Large intestine (tissue), 3 donors: ENCODE measurements around the gene GET3. TPM values are rescaled to one million over a fixed set of nuclear protein-coding genes. Genes with fewer than 3 reads are reported as not detected.

Experiments used
- DNase-seq, 2 donors: peaks; one replicate each; pipeline versions ENCODE4 v3.0.0 to v3.0.0-alpha.2; 2013
- H3K27ac ChIP-seq: one replicate; pipeline ENCODE4 v1.5.1; 2013; ENCODE audit warnings: low read length
- H3K27me3 ChIP-seq: 2 replicates; pipeline ENCODE4 v1.6.1; 2013; ENCODE audit warnings: low read length; ENCODE audit not compliant: control insufficient read depth, insufficient read depth
- H3K36me3 ChIP-seq: 2 replicates; pipeline ENCODE4 v1.6.1; 2013; ENCODE audit warnings: low read length; ENCODE audit not compliant: control insufficient read depth, insufficient read depth
- H3K4me1 ChIP-seq: one replicate; pipeline ENCODE4 v1.6.1; 2013; ENCODE audit warnings: low read length; ENCODE audit not compliant: control insufficient read depth, insufficient read depth
- H3K4me3 ChIP-seq: one replicate; pipeline ENCODE4 v1.5.1; 2013; ENCODE audit warnings: low read length
- H3K9me3 ChIP-seq: one replicate; pipeline ENCODE4 v1.6.1; 2013; ENCODE audit warnings: mild to moderate bottlenecking, low read depth, low read length, moderate library complexity; ENCODE audit not compliant: control insufficient read depth
- WGBS: methylation state at CpG from one replicate; pipeline ENCODE4 v1.1.5; 2013; ENCODE audit warnings: low lambda C conversion rate; ENCODE audit not compliant: insufficient coverage; 5-methylcytosine and 5-hydroxymethylcytosine counted together
- polyA plus RNA-seq: library from polyadenylated mRNA; unstranded; fragments of 120-200 nt; gene quantifications from one replicate; pipeline ENCODE4 v1.2.1, GENCODE V29; 2013

The GET3 gene
- polyA plus RNA-seq, 1 donor = 64.0 TPM

GRCh38 chr19:12748489-12748888 is 11.2 kb downstream of the GET3 start:
- no CpG with 5 or more reads among the region's 6 CpGs for WGBS
- no peak for DNase-seq
- H3K9me3 ChIP-seq = peaks cover 18% of the 10 kb centered on the region
- no peak overlapping the region for H3K4me3 ChIP-seq
- no peaks in the 10 kb centered on the region for H3K4me1 ChIP-seq
- H3K27ac ChIP-seq = no peak overlapping the region
- H3K36me3 ChIP-seq = peaks cover 42% of the 10 kb centered on the region
- H3K27me3 ChIP-seq = peaks cover 22% of the 10 kb centered on the region

GRCh38 chr19:12749938-12750521 is 12.7 kb downstream of the GET3 start:
- Histone ChIP-seq H3K4me3 (no peak overlapping the region), H3K9me3 (peaks cover 18% of the 10 kb centered on the region), H3K27ac (no peak overlapping the region), H3K4me1 (no peaks in the 10 kb centered on the region), H3K27me3 (peaks cover 33% of the 10 kb centered on the region), H3K36me3 (peaks cover 34% of the 10 kb centered on the region)
- no CpG with 5 or more reads among the region's 24 CpGs for WGBS
- no peak for DNase-seq

GRCh38 chr19:12750851-12751250 is 13.6 kb downstream of the GET3 start:
- Histone ChIP-seq H3K9me3 (peaks cover 18% of the 10 kb centered on the region), H3K4me1 (no peaks in the 10 kb centered on the region), H3K36me3 (peaks cover 26% of the 10 kb centered on the region), H3K27ac (no peak overlapping the region), H3K4me3 (no peak overlapping the region), H3K27me3 (peaks cover 33% of the 10 kb centered on the region)
- WGBS = 80% methylated on average over 4 of the region's 9 CpGs
- DNase-seq = no peak

GRCh38 chr19:12751635-12752034 is 14.3 kb downstream of the GET3 start, which contains the start of gene BEST2:
TSS of gene BEST2 (plus strand) at chr19:12751791. CDS start at chr19:12752593, 802 bp downstream.
- 40% methylated on average over 2 of the region's 14 CpGs for WGBS
- H3K36me3 ChIP-seq = peaks cover 18% of the 10 kb centered on the region
- no peak for DNase-seq
- H3K4me3 ChIP-seq = no peak within 1 kb of the TSS
- H3K27ac ChIP-seq = no peak within 1 kb of the TSS
- no peaks in the 10 kb centered on the region for H3K4me1 ChIP-seq
- H3K27me3 ChIP-seq = peaks cover 33% of the 10 kb centered on the region
- peaks cover 18% of the 10 kb centered on the region for H3K9me3 ChIP-seq

- no peak overlapping the region for H3K4me3 ChIP-seq
- H3K36me3 ChIP-seq = peaks cover 13% of the 10 kb centered on the region
- no peaks in the 10 kb centered on the region for H3K4me1 ChIP-seq
- no peak for DNase-seq
- peaks cover 13% of the 10 kb centered on the region for H3K9me3 ChIP-seq
- peaks cover 33% of the 10 kb centered on the region for H3K27me3 ChIP-seq
- H3K27ac ChIP-seq = no peak overlapping the region
- no CpG with 5 or more reads among the region's 23 CpGs for WGBS
Measured at GRCh38 chr19:12752056-12752781, 14.9 kb downstream of the GET3 start.

GRCh38 chr19:12754465-12755196 is 17.3 kb downstream of the GET3 start:
- no peak for DNase-seq
- Histone ChIP-seq H3K4me3 (no peak overlapping the region), H3K27me3 (peaks cover 33% of the 10 kb centered on the region), H3K27ac (no peak overlapping the region), H3K9me3 (no peaks in the 10 kb centered on the region), H3K4me1 (peaks cover 5% of the 10 kb centered on the region), H3K36me3 (no peaks in the 10 kb centered on the region)
- no CpG with 5 or more reads among the region's 50 CpGs for WGBS

- H3K27ac ChIP-seq = no peak overlapping the region
- H3K4me3 ChIP-seq = no peak overlapping the region
- 60% methylated on average over 1 of the region's 19 CpGs for WGBS
- peaks cover 3% of the 10 kb centered on the region for H3K9me3 ChIP-seq
- no peaks in the 10 kb centered on the region for H3K36me3 ChIP-seq
- H3K27me3 ChIP-seq = peaks cover 22% of the 10 kb centered on the region
- DNase-seq = no peak
- peaks cover 5% of the 10 kb centered on the region for H3K4me1 ChIP-seq
Measured at GRCh38 chr19:12756150-12756883, 19.0 kb downstream of the GET3 start.

- H3K9me3 ChIP-seq = peaks cover 3% of the 10 kb centered on the region
- peaks cover 8% of the 10 kb centered on the region for H3K36me3 ChIP-seq
- peak overlapping the region; percentile 21 for H3K4me3 ChIP-seq
- WGBS = no CpG with 5 or more reads among the region's 60 CpGs
- H3K27ac ChIP-seq = no peak overlapping the region
- H3K27me3 ChIP-seq = peaks cover 16% of the 10 kb centered on the region
- H3K4me1 ChIP-seq = peaks cover 5% of the 10 kb centered on the region
- DNase-seq = peak; percentile 73 to 74
Measured at GRCh38 chr19:12757544-12758274, 20.4 kb downstream of the GET3 start.

- Histone ChIP-seq H3K27me3 (peaks cover 2% of the 10 kb centered on the region), H3K4me3 (no peak overlapping the region), H3K4me1 (peaks cover 5% of the 10 kb centered on the region), H3K27ac (no peak overlapping the region), H3K36me3 (peaks cover 25% of the 10 kb centered on the region), H3K9me3 (peaks cover 7% of the 10 kb centered on the region)
- DNase-seq = no peak
- WGBS = no CpG with 5 or more reads among the region's 6 CpGs
Measured at GRCh38 chr19:12759686-12760085, 22.4 kb downstream of the GET3 start.
